COLO668 (cell line): ENCODE results near the gene SNX32.

Experiments
- DNase-seq: peaks from one replicate; lab custom pipeline; 2025; ENCODE audit not compliant: unreplicated experiment; lab: John Stamatoyannopoulos, UW

The SNX32 gene

DNA sequence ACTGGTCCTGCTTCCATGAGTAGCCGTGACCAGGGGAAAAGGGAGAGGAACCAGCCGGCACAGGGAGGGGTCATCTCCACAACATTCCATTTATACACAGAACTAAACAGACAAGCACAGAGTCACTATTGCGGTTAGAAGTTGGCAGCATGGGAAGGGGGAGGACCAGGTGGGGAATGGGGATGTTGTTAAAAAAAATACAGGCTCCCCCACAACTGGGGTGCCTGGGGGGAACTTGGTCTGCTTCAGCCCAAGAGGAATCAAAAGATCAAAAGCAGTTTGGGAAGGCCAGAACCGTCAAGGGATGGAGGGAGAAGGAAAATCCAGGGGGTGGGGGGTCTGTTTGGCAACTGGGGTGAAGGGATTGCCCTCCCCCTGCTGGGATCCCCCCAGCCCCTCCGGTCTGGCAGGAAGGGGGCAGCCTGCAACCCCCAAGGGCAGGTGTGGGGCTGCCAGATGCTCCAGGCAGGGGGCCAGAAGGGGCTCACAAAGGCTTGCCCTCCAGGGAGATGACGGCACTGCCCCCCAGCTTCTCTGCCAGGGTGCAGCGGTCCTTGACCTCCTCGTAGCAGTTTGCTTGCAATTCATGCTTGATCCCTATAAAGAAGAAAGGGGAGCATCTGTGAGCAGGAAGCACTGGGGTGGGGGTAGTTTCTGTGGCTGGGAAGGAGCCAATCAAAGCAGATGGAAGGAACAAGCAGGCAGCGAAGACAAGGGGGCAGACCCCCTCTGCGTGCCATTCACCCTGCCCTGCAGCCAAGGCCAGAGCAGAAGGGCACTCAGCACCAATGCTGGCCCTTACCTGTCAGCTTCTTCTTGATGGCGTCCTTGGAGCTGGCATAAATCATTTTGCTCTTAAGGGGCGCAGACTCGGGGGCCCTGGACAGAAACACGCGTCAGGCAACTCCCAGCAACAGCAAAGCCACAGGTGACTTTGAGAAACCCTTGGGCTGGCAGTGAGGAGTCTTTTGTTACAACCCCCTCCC is 21.4 kb downstream of the SNX32 start:
- DNase-seq: no peak

DNA sequence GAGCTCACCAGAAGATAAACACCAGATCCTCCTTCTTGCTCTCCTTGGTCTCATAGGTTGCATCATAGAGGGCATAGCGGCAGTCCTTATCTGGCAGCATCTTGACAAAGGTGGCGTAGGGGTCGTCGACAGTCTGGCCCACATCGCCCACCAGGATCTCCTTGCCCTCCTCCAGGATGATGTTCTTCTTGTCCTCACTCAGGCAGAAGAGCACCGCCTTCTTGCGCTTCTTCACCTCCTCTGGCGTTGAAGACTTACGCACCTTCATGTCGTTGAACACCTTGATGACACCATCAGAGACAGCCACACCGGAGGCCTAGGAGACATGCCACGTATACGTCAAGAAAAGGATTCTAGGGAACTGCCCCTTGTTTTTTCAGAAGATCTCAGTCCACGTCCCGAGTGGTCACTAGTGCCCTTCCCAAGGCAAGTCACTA is 22.2 kb downstream of the SNX32 start:
- no peak for DNase-seq

GRCh38 chr11:65856689-65857499 is 23.1 kb downstream of the SNX32 start:
- peak; percentile 72 for DNase-seq

GRCh38 chr11:65857500-65857852 is 23.7 kb downstream of the SNX32 start:
- peak; percentile 83 for DNase-seq

- peak; percentile 99 for DNase-seq
These were observed 24.3 kb downstream of the SNX32 start, which contains the start of gene CFL1 for GRCh38 chr11:65857853-65858680. TSS of gene CFL1 (minus strand) at chr11:65858180. CDS start at chr11:65858099, 81 bp downstream.

GRCh38 chr11:65858681-65859087 is 24.9 kb downstream of the SNX32 start:
- no peak for DNase-seq

DNA sequence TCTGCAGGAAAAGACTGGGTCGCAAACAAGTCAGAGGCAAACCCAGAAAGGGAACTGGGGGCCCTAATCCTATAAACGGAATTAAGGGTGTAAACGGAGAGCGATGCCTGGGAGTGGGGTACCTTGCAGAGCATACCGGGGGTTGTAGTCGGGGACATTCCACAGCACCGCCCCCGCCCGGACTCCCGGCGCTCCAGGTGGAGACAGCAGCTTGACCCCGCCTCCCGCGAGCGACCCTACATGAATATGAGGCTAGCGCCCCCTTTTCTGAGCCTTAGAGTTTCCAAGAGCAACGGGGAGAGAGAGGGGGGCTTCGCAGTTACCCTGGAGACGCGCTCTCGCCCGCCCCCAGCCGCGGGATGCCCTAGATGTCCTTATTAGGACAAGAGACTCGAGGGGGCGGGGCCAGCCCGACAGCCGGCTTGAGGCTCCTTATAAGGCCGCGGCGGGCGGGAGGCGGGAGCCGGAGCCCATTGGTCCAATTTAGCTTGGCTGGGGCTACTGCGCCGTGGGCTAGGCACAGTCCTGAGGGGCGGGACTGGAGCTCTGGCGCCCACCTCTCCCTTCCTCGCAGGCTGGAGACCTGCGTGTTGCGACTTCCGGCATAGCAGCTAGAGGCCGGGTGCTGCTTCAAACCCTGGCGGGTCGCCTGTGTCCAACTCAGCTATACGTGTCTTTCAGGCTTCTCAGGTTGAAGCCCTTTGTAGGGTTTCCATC is 25.5 kb downstream of the SNX32 start:
- DNase-seq: peak; percentile 98

- DNase-seq: peak; percentile 66
These were observed 26.1 kb downstream of the SNX32 start for GRCh38 chr11:65859812-65860277.

GRCh38 chr11:65860278-65861164 is 26.8 kb downstream of the SNX32 start, which contains the start of gene MUS81:
TSS of gene MUS81 (plus strand) at chr11:65860433. CDS start at chr11:65860754, 321 bp downstream.
- peak; percentile 94 for DNase-seq

DNA sequence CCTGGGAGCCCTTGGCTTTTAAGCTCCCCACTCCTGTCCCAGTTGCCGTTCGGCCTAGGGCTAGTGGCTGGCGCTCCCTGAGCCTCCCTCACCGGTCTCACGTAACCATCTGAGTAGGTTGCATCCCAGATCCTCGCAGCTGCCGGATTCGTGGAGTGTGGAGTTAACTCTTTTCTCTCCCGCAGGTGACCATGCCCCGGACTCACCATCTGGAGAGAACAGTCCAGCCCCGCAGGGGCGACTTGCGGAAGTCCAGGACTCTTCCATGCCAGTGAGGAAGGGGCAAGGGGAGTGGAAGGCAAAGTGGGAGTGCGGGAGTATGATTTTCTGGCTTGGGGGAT is 27.4 kb downstream of the SNX32 start:
- DNase-seq: peak; percentile 44

- DNase-seq: no peak
These were observed 27.9 kb downstream of the SNX32 start for GRCh38 chr11:65861533-65862183.

DNA sequence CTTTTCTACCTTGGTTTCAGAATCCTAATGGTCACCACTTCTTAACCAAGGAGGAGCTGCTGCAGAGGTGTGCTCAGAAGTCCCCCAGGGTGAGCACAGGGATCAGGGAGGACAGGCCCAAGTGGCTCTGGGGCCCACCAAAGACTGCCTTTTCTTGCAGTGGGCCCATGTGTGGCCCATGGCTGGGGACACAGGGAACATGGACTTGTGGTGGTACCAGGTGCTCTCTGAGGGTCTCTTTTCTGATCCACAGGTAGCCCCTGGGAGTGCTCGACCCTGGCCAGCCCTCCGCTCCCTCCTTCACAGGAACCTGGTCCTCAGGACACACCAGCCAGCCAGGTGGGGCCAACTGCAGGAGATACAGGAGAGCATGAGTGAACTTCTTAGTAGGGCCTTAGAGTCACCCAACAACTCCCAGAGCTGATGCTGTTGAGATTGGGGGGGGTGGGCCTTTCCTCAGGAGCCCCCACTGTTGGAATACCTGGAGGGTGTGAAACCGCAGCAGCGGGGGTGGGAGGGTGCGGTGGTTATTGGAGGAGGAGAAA is 28.5 kb downstream of the SNX32 start:
- no peak for DNase-seq

GRCh38 chr11:65862941-65863888 is 29.5 kb downstream of the SNX32 start:
- DNase-seq: no peak

GRCh38 chr11:65863889-65864705 is 30.3 kb downstream of the SNX32 start:
- DNase-seq: no peak

- no peak for DNase-seq
These were observed 31.1 kb downstream of the SNX32 start for GRCh38 chr11:65864706-65865471.
